K562 (cell line): ENCODE data around the gene GPX5. TPM values are rescaled to one million over a fixed set of nuclear protein-coding genes. Genes with fewer than 3 reads are reported as not detected.

Experiments
- ATAC-seq: fragments of 200-7000 bp; cut with Tn5 transposase; 3 replicates; pipeline ENCODE4 v1.9.1; 2020; ENCODE audit warnings: moderate library complexity
- BruUV-seq: library from RNA; stranded (reverse); fragments of 400-500 nt; replicated peaks from 2 replicates; lab custom pipeline; 2021; lab: Mats Ljungman, UMichigan
- CTCF ChIA-PET: fragments of 300-600 bp; formaldehyde crosslinking; extraction: SDS; loops from one replicate; lab custom pipeline; 2021; ENCODE audit warnings: low intra/inter-chr PET ratio; lab: Yijun Ruan, JAX
- POLR2A ChIA-PET: fragments of 300-600, 350-650 bp; sonication (Branson Sonifier 250); formaldehyde crosslinking; extraction: SDS; loops from one replicate; lab custom pipeline; 2021; ENCODE audit warnings: antibody characterized with exemption, inconsistent platforms; lab: Yijun Ruan, JAX
- DNase-seq, 4 experiments: peaks; one replicate each; pipeline versions ENCODE4 v3.0.0 to v3.0.0-alpha.2; 2011 to 2018; ENCODE audit warnings: low spot score in 3 of 4, mixed read lengths in 3 of 4; ENCODE audit errors: extremely low read depth in 1 of 4
- FAIRE-seq: peaks from 2 replicates; lab custom pipeline; 2011; peaks lifted over from hg19 to GRCh38; lab: Jason Lieb, UNC
- H2AFZ ChIP-seq: 2 replicates; pipeline ENCODE4 v1.6.0; 2011; ENCODE audit warnings: low read depth, low read length, control low read depth, inconsistent platforms
- H3K27ac ChIP-seq: fragments of 200-600 bp; 3 replicates; pipeline ENCODE4 v1.8.0; 2011; ENCODE audit warnings: low read depth, mild to moderate bottlenecking, control low read depth, inconsistent platforms, low read length, moderate library complexity, mixed read lengths; ENCODE audit errors: extremely low read depth
- H3K27me3 ChIP-seq, 2 experiments: fragments of 300-600 bp in 1 of 2; 2 replicates in 1 of 2; 3 replicates in 1 of 2; pipeline versions ENCODE4 v1.6.0 to v1.8.0; 2011; ENCODE audit warnings: inconsistent platforms in 2 of 2, low read length in 2 of 2, mild to moderate bottlenecking in 1 of 2, mixed read lengths in 1 of 2, moderate library complexity in 1 of 2; ENCODE audit not compliant: control insufficient read depth in 2 of 2, insufficient read depth in 2 of 2
- H3K36me3 ChIP-seq: fragments of 300-600 bp; 3 replicates; pipeline ENCODE4 v1.8.0; 2011; ENCODE audit warnings: mild to moderate bottlenecking, low read length, inconsistent platforms; ENCODE audit not compliant: control insufficient read depth, insufficient read depth
- H3K4me1 ChIP-seq, 2 experiments: fragments of 200-600 bp in 1 of 2; replicated peaks in 1 of 2; 2 replicates in 1 of 2; 3 replicates in 1 of 2; pipeline versions ENCODE4 v1.5.1 to v1.8.0; 2011; ENCODE audit warnings: inconsistent platforms in 2 of 2, low read length in 2 of 2, mild to moderate bottlenecking in 1 of 2, mixed read lengths in 1 of 2, moderate library complexity in 1 of 2; ENCODE audit not compliant: control insufficient read depth in 2 of 2, insufficient read depth in 2 of 2
- H3K4me2 ChIP-seq: 2 replicates; pipeline ENCODE4 v1.6.1; 2011; ENCODE audit warnings: low read length, control low read depth, inconsistent platforms, mixed read lengths; ENCODE audit not compliant: insufficient read depth
- H3K4me3 ChIP-seq: fragments of 200-600 bp; sonication (generic), shearing (Covaris generic); 2 replicates; pipeline ENCODE4 v1.5.1; 2016; ENCODE audit warnings: control low read depth, inconsistent platforms
- H3K79me2 ChIP-seq: fragments of 200-600 bp; 3 replicates; pipeline ENCODE4 v1.8.0; 2011; ENCODE audit warnings: low read length, inconsistent platforms; ENCODE audit not compliant: control insufficient read depth, insufficient read depth
- H3K9ac ChIP-seq, 2 experiments: 2 replicates each; pipeline versions ENCODE4 v1.6.0 to v1.6.1; 2011; ENCODE audit warnings: low read depth in 2 of 2, low read length in 2 of 2, control low read depth in 1 of 2, inconsistent platforms in 1 of 2, mild to moderate bottlenecking in 1 of 2, mixed read lengths in 1 of 2; ENCODE audit not compliant: insufficient read depth in 1 of 2
- H3K9me1 ChIP-seq: one replicate; pipeline ENCODE4 v1.6.0; 2011; ENCODE audit warnings: inconsistent platforms, mild to moderate bottlenecking, low read length, moderate library complexity; ENCODE audit not compliant: control insufficient read depth, insufficient read depth
- H3K9me3 ChIP-seq: replicated peaks from 2 replicates; pipeline ENCODE4 v1.5.1; 2011; ENCODE audit warnings: low read depth, low read length, inconsistent platforms; ENCODE audit not compliant: control insufficient read depth, insufficient read depth
- H4K20me1 ChIP-seq: replicated peaks from 2 replicates; pipeline ENCODE4 v1.6.1; 2011; ENCODE audit warnings: low read length, inconsistent platforms, mixed read lengths; ENCODE audit not compliant: control insufficient read depth, insufficient read depth
- BACH1 ChIP-seq: fragments of 200-800 bp; sonication (Bioruptor generic); IDR thresholded peaks from 2 replicates; pipeline ENCODE4 v1.6.1; 2016; ENCODE audit warnings: missing genetic modification characterization, missing compliant biosample characterization
- CXXC5 ChIP-seq: fragments of 250-450 bp; sonication (Bioruptor Pico); IDR thresholded peaks from 2 replicates; pipeline ENCODE4 v1.8.0; 2022; ENCODE audit warnings: inconsistent platforms, mild to moderate bottlenecking, moderate library complexity
- DDX20 ChIP-seq: fragments of 450-650 bp; IDR thresholded peaks from 2 replicates; pipeline ENCODE4 v1.6.1; 2016; ENCODE audit warnings: missing genetic modification characterization, low read depth, mild to moderate bottlenecking, missing compliant biosample characterization, moderate library complexity
- GABPA ChIP-seq: fragments of 200-800 bp; sonication (Bioruptor generic); conservative IDR thresholded peaks from 2 replicates; pipeline ENCODE4 v1.6.1; 2016; ENCODE audit warnings: low read depth, missing genetic modification characterization, missing compliant biosample characterization
- MEF2D ChIP-seq: conservative IDR thresholded peaks from 2 replicates; pipeline ENCODE4 v1.6.1; 2016; ENCODE audit warnings: low read depth, missing genetic modification characterization, missing compliant biosample characterization
- MEIS2 ChIP-seq: fragments of 450-650 bp; IDR thresholded peaks from 2 replicates; pipeline ENCODE4 v1.6.1; 2014; ENCODE audit warnings: mild to moderate bottlenecking; ENCODE audit not compliant: partially characterized antibody
- MTA3 ChIP-seq: fragments of 450-650 bp; formaldehyde crosslinking; IDR thresholded peaks from 2 replicates; pipeline ENCODE4 v1.6.1; 2017; ENCODE audit warnings: mild to moderate bottlenecking, borderline replicate concordance
- SOX6 ChIP-seq: fragments of 450-650 bp; IDR thresholded peaks from 2 replicates; pipeline ENCODE4 v1.6.1; 2014; ENCODE audit warnings: mild to moderate bottlenecking
- TBL1XR1 ChIP-seq, 2 experiments: IDR thresholded peaks; 2 replicates each; pipeline ENCODE4 v1.6.1; 2012; ENCODE audit warnings: improper control_type of control experiment in 2 of 2, low read length in 2 of 2, mild to moderate bottlenecking in 1 of 2
- ZNF174 ChIP-seq: fragments of 250-450 bp; sonication (Bioruptor Pico); IDR thresholded peaks from 2 replicates; pipeline ENCODE4 v1.4.0; 2020; ENCODE audit warnings: mild to moderate bottlenecking
- ZNF175 ChIP-seq: fragments of 200-800 bp; sonication (Bioruptor generic); IDR thresholded peaks from 2 replicates; pipeline ENCODE4 v1.6.1; 2016; ENCODE audit warnings: low read depth, mild to moderate bottlenecking, missing genetic modification characterization, missing compliant biosample characterization
- ZNF583 ChIP-seq: fragments of 250-450 bp; sonication (Bioruptor Pico); IDR thresholded peaks from 2 replicates; pipeline ENCODE4 v1.4.0; 2020
- ZNF707 ChIP-seq: fragments of 250-450 bp; sonication (Bioruptor Pico); conservative IDR thresholded peaks from 2 replicates; pipeline ENCODE4 v1.8.0; 2022; ENCODE audit warnings: inconsistent platforms, mild to moderate bottlenecking, moderate library complexity
- WGBS: fragments of 100-300 bp; shearing (Covaris generic); methylation state at CpG from one replicate; pipeline ENCODE4 v1.1.6; 2016; ENCODE audit warnings: low coverage, mixed read lengths; ENCODE audit not compliant: insufficient coverage; ENCODE audit errors: missing lambda C conversion rate; 5-methylcytosine and 5-hydroxymethylcytosine counted together
- in situ Hi-C: fragments of 300-500 bp; cut with MboI; formaldehyde crosslinking; loops from 4 replicates; pipeline ENCODE4 v1.15.0; 2018; ENCODE audit warnings: inconsistent platforms, mixed read lengths
- intact Hi-C: fragments of 100-400 bp; cut with micrococcal nuclease; formaldehyde crosslinking; loops from 2 replicates; pipeline ENCODE4 v1.14.2; 2022
- polyA plus RNA-seq, 8 experiments: library from polyadenylated mRNA; depleted of rRNA in 4 of 8; stranded (reverse) in 5 of 8; unstranded in 3 of 8; fragments of >200 nt; fragmentation: Nextera tagmentation in 2 of 8; fragmentation: Illumina TruSeq in 1 of 8; extraction: Ambion mirVana in 2 of 8; extraction: Trizol in 1 of 8; gene quantifications; 2 replicates each; pipeline versions ENCODE4 v1.2.1 to v1.2.3, GENCODE V29; 2011 to 2014; ENCODE audit warnings: inconsistent platforms in 1 of 8, missing spikeins in 1 of 8
- total RNA-seq, 7 experiments: library from RNA; depleted of rRNA in 6 of 7; stranded (reverse); fragments of >200 nt in 6 of 7; fragmentation: Illumina TruSeq in 2 of 7; extraction: Trizol in 2 of 7; gene quantifications; 2 replicates each; pipeline versions ENCODE4 v1.2.1 to v1.2.3, GENCODE V29; 2011 to 2021; ENCODE audit warnings: low replicate concordance in 1 of 7
- TF ChIP-seq, protein P1 (sequence below), 2 experiments: fragments of 450-650 bp; IDR thresholded peaks; 2 replicates each; pipeline ENCODE4 v1.6.1; 2016
- TF ChIP-seq, protein P2 (sequence below): fragments of 250-450 bp; sonication (Bioruptor Pico); IDR thresholded peaks from 2 replicates; pipeline ENCODE4 v1.8.0; 2021; ENCODE audit warnings: moderate library complexity, mild to moderate bottlenecking, inconsistent platforms
- TF ChIP-seq, protein P3 (sequence below), 2 experiments: fragments of 450-650 bp in 1 of 2; sonication (generic) in 1 of 2; formaldehyde crosslinking in 1 of 2; IDR thresholded peaks in 1 of 2; conservative IDR thresholded peaks in 1 of 2; 2 replicates each; pipeline versions ENCODE4 v1.6.1 to v1.8.1; 2016 to 2023; ENCODE audit warnings: mild to moderate bottlenecking in 2 of 2, moderate library complexity in 2 of 2, inconsistent platforms in 1 of 2, missing genetic modification reagents in 1 of 2

GPX5 gene
- total and polyA plus RNA-seq, 9 of the 15 experiments (the other 6 are each of a cell fraction or from before 2014, with no cell fraction given), result 0.07 to 0.18 (median 0.15) TPM; not detected in 6

DNA sequence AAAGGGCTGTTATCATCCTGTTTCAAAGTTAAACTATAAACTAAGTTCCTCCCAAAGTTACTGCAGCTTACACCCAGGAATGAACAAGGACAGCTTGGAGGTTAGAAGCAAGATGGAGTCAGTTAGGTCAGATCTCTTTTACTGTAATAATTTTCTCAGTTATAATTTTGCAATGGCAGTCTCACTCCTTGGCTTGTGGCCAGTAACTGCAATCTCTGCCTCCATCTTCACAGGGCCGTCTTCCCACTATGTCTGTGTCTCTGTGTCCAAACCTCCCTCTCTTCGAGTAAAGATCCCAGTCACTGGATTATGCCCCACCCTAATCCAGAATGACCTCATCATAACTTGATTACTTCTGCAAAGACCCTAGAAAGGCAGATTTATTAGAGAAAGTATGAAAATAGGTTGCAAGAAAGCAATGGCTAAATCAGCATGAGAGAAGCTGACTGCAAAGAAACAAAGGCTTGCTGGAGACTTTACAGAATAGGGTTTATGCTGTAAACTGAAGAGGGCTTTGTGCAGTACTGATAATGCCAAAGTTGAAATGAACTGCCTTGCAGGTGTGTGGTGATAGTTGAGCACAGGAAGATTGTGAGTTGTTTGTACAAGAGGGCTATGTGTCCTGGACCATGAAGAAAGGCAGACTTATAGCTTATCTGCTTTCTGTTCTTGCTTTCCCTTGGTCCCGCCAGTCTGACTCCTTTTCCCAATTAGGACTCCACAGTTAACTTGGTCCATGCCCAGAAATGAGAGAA lies 38.5 kb upstream of the GPX5 start:
- Histone ChIP-seq H3K9me1 (no peaks in the 10 kb centered on the region), H3K9me3 (no peaks in the 10 kb centered on the region), H3K4me1 (peaks cover 9 to 30% of the 10 kb centered on the region in 2 experiments), H3K4me3 (no peak overlapping the region), H4K20me1 (no peaks in the 10 kb centered on the region), H3K27ac (peak overlapping the region; percentile 46; the same call in 1 of the 3 replicates), H3K27me3 (no peaks in the 10 kb centered on the region), H3K9ac (no peak overlapping the region), H2AFZ (no peak overlapping the region), H3K36me3 (no peaks in the 10 kb centered on the region), H3K4me2 (peak overlapping the region; percentile 13; the same call in 1 of the 2 replicates), H3K79me2 (peaks cover 14% of the 10 kb centered on the region)
- intact Hi-C loops, result loop anchor here (5.0 kb wide), 2 partner anchors 270 to 405 kb away; partner anchors contain the start of gene ZNF165
- FAIRE-seq, result peak; percentile 51
- DNase-seq, result peak in 2 of 4 experiments; percentile 28 to 65
- ChIA-PET CTCF (no interaction called here), POLR2A (interaction anchor here (0.7 to 2.8 kb wide), 5 partner anchors 12 to 1568 kb away, joined by 3 to 36 read pairs (median 3); no protein-coding TSS in a partner anchor)
- ATAC-seq, result no peak
- in situ Hi-C loops, result no loop called here
- no TSS peak for BruUV-seq
- 12% methylated on average over 3 of the region's 3 CpGs for WGBS
- peak; percentile 85 for TF ChIP-seq BACH1 (tag)
- TF ChIP-seq DDX20 (tag), result peak; percentile 92
- TF ChIP-seq TBL1XR1 (IDR thresholded peaks at IDR 0.05; ENCODE audit: low read length in 2 of 2), result 0 out of 4 replicates have a peak, but pooled peaks of 1 of the 2 experiments have one; percentile 12
- TF ChIP-seq, protein P1, sequence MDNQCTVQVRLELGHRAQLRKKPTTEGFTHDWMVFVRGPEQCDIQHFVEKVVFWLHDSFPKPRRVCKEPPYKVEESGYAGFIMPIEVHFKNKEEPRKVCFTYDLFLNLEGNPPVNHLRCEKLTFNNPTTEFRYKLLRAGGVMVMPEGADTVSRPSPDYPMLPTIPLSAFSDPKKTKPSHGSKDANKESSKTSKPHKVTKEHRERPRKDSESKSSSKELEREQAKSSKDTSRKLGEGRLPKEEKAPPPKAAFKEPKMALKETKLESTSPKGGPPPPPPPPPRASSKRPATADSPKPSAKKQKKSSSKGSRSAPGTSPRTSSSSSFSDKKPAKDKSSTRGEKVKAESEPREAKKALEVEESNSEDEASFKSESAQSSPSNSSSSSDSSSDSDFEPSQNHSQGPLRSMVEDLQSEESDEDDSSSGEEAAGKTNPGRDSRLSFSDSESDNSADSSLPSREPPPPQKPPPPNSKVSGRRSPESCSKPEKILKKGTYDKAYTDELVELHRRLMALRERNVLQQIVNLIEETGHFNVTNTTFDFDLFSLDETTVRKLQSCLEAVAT (IDR thresholded peaks at IDR 0.05), result 0 out of 4 replicates have a peak, but pooled peaks of 1 of the 2 experiments have one; percentile 6
- peak; percentile 21; the same call in 1 of the 2 replicates for TF ChIP-seq GABPA (tag)
- 0 out of 2 replicates have a peak, but pooled peaks have one; percentile 44 for TF ChIP-seq SOX6
- TF ChIP-seq ZNF583, result peak; percentile 67; the same call in 1 of the 2 replicates
- TF ChIP-seq, protein P2, sequence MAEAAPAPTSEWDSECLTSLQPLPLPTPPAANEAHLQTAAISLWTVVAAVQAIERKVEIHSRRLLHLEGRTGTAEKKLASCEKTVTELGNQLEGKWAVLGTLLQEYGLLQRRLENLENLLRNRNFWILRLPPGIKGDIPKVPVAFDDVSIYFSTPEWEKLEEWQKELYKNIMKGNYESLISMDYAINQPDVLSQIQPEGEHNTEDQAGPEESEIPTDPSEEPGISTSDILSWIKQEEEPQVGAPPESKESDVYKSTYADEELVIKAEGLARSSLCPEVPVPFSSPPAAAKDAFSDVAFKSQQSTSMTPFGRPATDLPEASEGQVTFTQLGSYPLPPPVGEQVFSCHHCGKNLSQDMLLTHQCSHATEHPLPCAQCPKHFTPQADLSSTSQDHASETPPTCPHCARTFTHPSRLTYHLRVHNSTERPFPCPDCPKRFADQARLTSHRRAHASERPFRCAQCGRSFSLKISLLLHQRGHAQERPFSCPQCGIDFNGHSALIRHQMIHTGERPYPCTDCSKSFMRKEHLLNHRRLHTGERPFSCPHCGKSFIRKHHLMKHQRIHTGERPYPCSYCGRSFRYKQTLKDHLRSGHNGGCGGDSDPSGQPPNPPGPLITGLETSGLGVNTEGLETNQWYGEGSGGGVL (CRISPR knock-in tag), result peak; percentile 56; the same call in 1 of the 2 replicates
- TF ChIP-seq MEF2D, result peak; percentile 84
- peak; percentile 47 for TF ChIP-seq MEIS2
- TF ChIP-seq CXXC5 (CRISPR knock-in tag), result peak; percentile 71
- TF ChIP-seq, protein P3, sequence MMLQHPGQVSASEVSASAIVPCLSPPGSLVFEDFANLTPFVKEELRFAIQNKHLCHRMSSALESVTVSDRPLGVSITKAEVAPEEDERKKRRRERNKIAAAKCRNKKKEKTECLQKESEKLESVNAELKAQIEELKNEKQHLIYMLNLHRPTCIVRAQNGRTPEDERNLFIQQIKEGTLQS (IDR thresholded peaks at IDR 0.05), result peak; percentile 80
- TF ChIP-seq, protein P3 (CRISPR knock-in tag; conservative IDR thresholded peaks at IDR 0.05), result no peak
- TF ChIP-seq ZNF707 (CRISPR knock-in tag), result 0 out of 2 replicates have a peak, but pooled peaks have one; percentile 4
- TF ChIP-seq ZNF174 (CRISPR knock-in tag), result no peak
- TF ChIP-seq MTA3, result 0 out of 2 replicates have a peak, but pooled peaks have one; percentile 32
- peak; percentile 91 for TF ChIP-seq ZNF175 (CRISPR knock-in tag)
